ENCODE results near the gene PHF1.

Gene PHF1

GRCh38 chr6:33404884-33405283 lies 5.9 kb upstream of the PHF1 start:
- no peaks in the 10 kb centered on the region for H3K79me2 ChIP-seq (ENCODE audit: low read length)
- TF ChIP-seq EZH2phosphoT487 (IDR thresholded peaks at IDR 0.05; ENCODE audit: low read depth) (no peak), CTCF (IDR thresholded peaks at IDR 0.05; ENCODE audit: low read depth, low read length) (no peak)

GRCh38 chr6:33405386-33405940 lies 5.4 kb upstream of the PHF1 start:
- no peak overlapping the region for H2AFZ ChIP-seq (ENCODE audit: low read depth, low read length)
- H4K20me1 ChIP-seq (ENCODE audit: insufficient read depth, low read length): no peaks in the 10 kb centered on the region
- peaks cover 35% of the 10 kb centered on the region for H3K36me3 ChIP-seq (replicated peaks; ENCODE audit: low read depth, low read length)
- no peaks in the 10 kb centered on the region for H3K79me2 ChIP-seq (ENCODE audit: low read length)
- no peak for TF ChIP-seq EZH2phosphoT487 (IDR thresholded peaks at IDR 0.05; ENCODE audit: low read depth)
- TF ChIP-seq CTCF (IDR thresholded peaks at IDR 0.05; ENCODE audit: low read depth, low read length): no peak
- H3K4me1 ChIP-seq (ENCODE audit: low read length): peaks cover 8% of the 10 kb centered on the region
- no peak overlapping the region for H3K27ac ChIP-seq (ENCODE audit: low read length)
- no peaks in the 10 kb centered on the region for H3K9me3 ChIP-seq (ENCODE audit: insufficient read depth, low read length)
- no peak overlapping the region for H3K4me2 ChIP-seq (ENCODE audit: low read length)
- H3K4me3 ChIP-seq (ENCODE audit: low read length): no peak overlapping the region
- no peak overlapping the region for H3K9ac ChIP-seq (ENCODE audit: low read length)
- H3K27me3 ChIP-seq (ENCODE audit: low read depth, low read length): no peaks in the 10 kb centered on the region

More at GRCh38 chr6:33404884-33405283, 5.9 kb upstream of the PHF1 start:
- H2AFZ ChIP-seq (ENCODE audit: low read depth, low read length): no peak overlapping the region
- no peak overlapping the region for H3K4me3 ChIP-seq (ENCODE audit: low read length)
- H3K4me2 ChIP-seq (ENCODE audit: low read length): no peak overlapping the region
- H4K20me1 ChIP-seq (ENCODE audit: insufficient read depth, low read length): no peaks in the 10 kb centered on the region
- H3K4me1 ChIP-seq (ENCODE audit: low read length): peaks cover 8% of the 10 kb centered on the region
- no peaks in the 10 kb centered on the region for H3K9me3 ChIP-seq (ENCODE audit: insufficient read depth, low read length)
- H3K27ac ChIP-seq (ENCODE audit: low read length): no peak overlapping the region
- no peak overlapping the region for H3K9ac ChIP-seq (ENCODE audit: low read length)
- H3K36me3 ChIP-seq (replicated peaks; ENCODE audit: low read depth, low read length): peaks cover 35% of the 10 kb centered on the region
- no peaks in the 10 kb centered on the region for H3K27me3 ChIP-seq (ENCODE audit: low read depth, low read length)

- Histone ChIP-seq H3K27ac (ENCODE audit: low read length) (no peak overlapping the region), H2AFZ (ENCODE audit: low read depth, low read length) (no peak overlapping the region), H3K4me1 (ENCODE audit: low read length) (peaks cover 8% of the 10 kb centered on the region), H3K4me2 (ENCODE audit: low read length) (no peak overlapping the region), H3K36me3 (replicated peaks; ENCODE audit: low read depth, low read length) (peaks cover 35% of the 10 kb centered on the region), H3K9me3 (ENCODE audit: insufficient read depth, low read length) (no peaks in the 10 kb centered on the region), H4K20me1 (ENCODE audit: insufficient read depth, low read length) (no peaks in the 10 kb centered on the region), H3K4me3 (ENCODE audit: low read length) (no peak overlapping the region), H3K9ac (ENCODE audit: low read length) (no peak overlapping the region), H3K27me3 (ENCODE audit: low read depth, low read length) (no peaks in the 10 kb centered on the region), H3K79me2 (ENCODE audit: low read length) (no peaks in the 10 kb centered on the region)
- TF ChIP-seq EZH2phosphoT487 (IDR thresholded peaks at IDR 0.05; ENCODE audit: low read depth) (no peak), CTCF (IDR thresholded peaks at IDR 0.05; ENCODE audit: low read depth, low read length) (no peak)
These were observed 4.7 kb upstream of the PHF1 start for GRCh38 chr6:33406126-33406525.

- Histone ChIP-seq H3K79me2 (ENCODE audit: low read length) (no peaks in the 10 kb centered on the region), H3K36me3 (replicated peaks; ENCODE audit: low read depth, low read length) (peaks cover 36% of the 10 kb centered on the region), H4K20me1 (ENCODE audit: insufficient read depth, low read length) (no peaks in the 10 kb centered on the region), H3K4me2 (ENCODE audit: low read length) (no peak overlapping the region), H3K9ac (ENCODE audit: low read length) (no peak overlapping the region), H3K4me1 (ENCODE audit: low read length) (peaks cover 12% of the 10 kb centered on the region), H3K9me3 (ENCODE audit: insufficient read depth, low read length) (no peaks in the 10 kb centered on the region), H2AFZ (ENCODE audit: low read depth, low read length) (no peak overlapping the region), H3K27ac (ENCODE audit: low read length) (no peak overlapping the region), H3K27me3 (ENCODE audit: low read depth, low read length) (no peaks in the 10 kb centered on the region), H3K4me3 (ENCODE audit: low read length) (no peak overlapping the region)
- no peak for TF ChIP-seq EZH2phosphoT487 (IDR thresholded peaks at IDR 0.05; ENCODE audit: low read depth)
- TF ChIP-seq CTCF (IDR thresholded peaks at IDR 0.05; ENCODE audit: low read depth, low read length): no peak
These were observed 3.6 kb upstream of the PHF1 start for GRCh38 chr6:33407132-33407718.

Data from OCI-LY3 (cell line).